Astrocyte (in vitro differentiated cells and primary cell): ENCODE measurements around the gene SRL. TPM values are rescaled to one million over a fixed set of nuclear protein-coding genes. Genes with fewer than 3 reads are reported as not detected.

Experiments used
- DNase-seq: peaks from one replicate; pipeline ENCODE4 v3.0.0-alpha.2; 2010; ENCODE audit warnings: low read depth
- FAIRE-seq: peaks from 2 replicates; lab custom pipeline; 2011; peaks lifted over from hg19 to GRCh38; lab: Jason Lieb, UNC
- H2AFZ ChIP-seq: 2 replicates; pipeline ENCODE4 v1.6.0; 2012; ENCODE audit warnings: low read depth, low read length, inconsistent platforms
- H3K27ac ChIP-seq: 2 replicates; pipeline ENCODE4 v1.5.1; 2011; ENCODE audit warnings: low read depth, low read length, inconsistent platforms
- H3K27me3 ChIP-seq: 2 replicates; pipeline ENCODE4 v1.6.0; 2011; ENCODE audit warnings: low read length, inconsistent platforms; ENCODE audit not compliant: insufficient read depth
- H3K36me3 ChIP-seq: 2 replicates; pipeline ENCODE4 v1.5.1; 2011; ENCODE audit warnings: low read length, inconsistent platforms; ENCODE audit not compliant: insufficient read depth
- H3K4me1 ChIP-seq: 2 replicates; pipeline ENCODE4 v1.5.1; 2011; ENCODE audit warnings: low read length, inconsistent platforms; ENCODE audit not compliant: insufficient read depth
- H3K4me2 ChIP-seq: 2 replicates; pipeline ENCODE4 v1.6.0; 2012; ENCODE audit warnings: low read length, inconsistent platforms
- H3K4me3 ChIP-seq: 2 replicates; pipeline ENCODE4 v1.5.1; 2011; ENCODE audit warnings: low read depth, mild to moderate bottlenecking, low read length, inconsistent platforms; ENCODE audit not compliant: insufficient read depth
- H3K79me2 ChIP-seq: 2 replicates; pipeline ENCODE4 v1.6.0; 2012; ENCODE audit warnings: mild to moderate bottlenecking, low read length, inconsistent platforms; ENCODE audit not compliant: insufficient read depth
- H3K9ac ChIP-seq: 2 replicates; pipeline ENCODE4 v1.6.0; 2012; ENCODE audit warnings: mild to moderate bottlenecking, low read length, inconsistent platforms
- H3K9me3 ChIP-seq: 2 replicates; pipeline ENCODE4 v1.5.1; 2012; ENCODE audit warnings: low read depth, mild to moderate bottlenecking, low read length, inconsistent platforms; ENCODE audit not compliant: insufficient read depth
- H4K20me1 ChIP-seq: 2 replicates; pipeline ENCODE4 v1.6.0; 2012; ENCODE audit warnings: low read length, inconsistent platforms; ENCODE audit not compliant: insufficient read depth
- H3K27ac Mint-ChIP-seq: one replicate; pipeline ENCODE4 v1.8.0; 2021; ENCODE audit warnings: mild to moderate bottlenecking, mixed read lengths; ENCODE audit not compliant: unreplicated experiment
- H3K27me3 Mint-ChIP-seq: one replicate; pipeline ENCODE4 v1.8.0; 2021; ENCODE audit warnings: low read depth, mixed read lengths; ENCODE audit not compliant: unreplicated experiment
- H3K36me3 Mint-ChIP-seq: one replicate; pipeline ENCODE4 v1.8.0; 2021; ENCODE audit warnings: low read depth, mixed read lengths; ENCODE audit not compliant: unreplicated experiment
- H3K4me1 Mint-ChIP-seq: one replicate; pipeline ENCODE4 v1.8.0; 2021; ENCODE audit warnings: low read depth, mixed read lengths; ENCODE audit not compliant: unreplicated experiment
- H3K4me3 Mint-ChIP-seq: one replicate; pipeline ENCODE4 v1.8.0; 2021; ENCODE audit warnings: mild to moderate bottlenecking, moderate library complexity, mixed read lengths; ENCODE audit not compliant: unreplicated experiment
- H3K9me3 Mint-ChIP-seq: one replicate; pipeline ENCODE4 v1.8.0; 2021; ENCODE audit warnings: mild to moderate bottlenecking, mixed read lengths; ENCODE audit not compliant: unreplicated experiment
- CTCF ChIP-seq: IDR thresholded peaks from 2 replicates; pipeline ENCODE4 v1.5.1; 2011; ENCODE audit warnings: low read depth, mild to moderate bottlenecking, inconsistent platforms, low read length, moderate library complexity; ENCODE audit not compliant: insufficient read depth
- EZH2 ChIP-seq: IDR thresholded peaks from 2 replicates; pipeline ENCODE4 v1.6.1; 2012; ENCODE audit warnings: mild to moderate bottlenecking, low read length, inconsistent platforms; ENCODE audit not compliant: insufficient read depth
- total RNA-seq: library from RNA; stranded (reverse); gene quantifications from 2 replicates; pipeline ENCODE4 v1.2.1, GENCODE V29; 2021

The SRL gene
- total RNA-seq, 1 donor from 2014 or later = not detected

GRCh38 chr16:4280625-4281024 is 38.7 kb upstream of the SRL start:
- no peaks in the 10 kb centered on the region for H3K36me3 ChIP-seq
- Mint-ChIP-seq H3K36me3 (peaks cover 8% of the 10 kb centered on the region), H3K27me3 (peaks cover 3% of the 10 kb centered on the region), H3K9me3 (peaks cover 8% of the 10 kb centered on the region), H3K4me3 (no peak overlapping the region), H3K27ac (no peak overlapping the region), H3K4me1 (peaks cover 7% of the 10 kb centered on the region)
- no peak overlapping the region for H3K4me3 ChIP-seq
- H3K27ac ChIP-seq = no peak overlapping the region
- no peak overlapping the region for H3K4me2 ChIP-seq
- DNase-seq = no peak
- H2AFZ ChIP-seq = no peak overlapping the region
- H3K9me3 ChIP-seq = peaks cover 5% of the 10 kb centered on the region
- H3K27me3 ChIP-seq = no peaks in the 10 kb centered on the region
- no peaks in the 10 kb centered on the region for H4K20me1 ChIP-seq
- FAIRE-seq = no peak
- no peak for TF ChIP-seq CTCF
- no peak overlapping the region for H3K9ac ChIP-seq
- peaks cover 7% of the 10 kb centered on the region for H3K4me1 ChIP-seq
- no peaks in the 10 kb centered on the region for H3K79me2 ChIP-seq

GRCh38 chr16:4277987-4278513 is 36.2 kb upstream of the SRL start:
- Histone ChIP-seq H3K4me3 (no peak overlapping the region), H3K27me3 (no peaks in the 10 kb centered on the region), H3K36me3 (no peaks in the 10 kb centered on the region), H3K4me2 (no peak overlapping the region), H3K79me2 (no peaks in the 10 kb centered on the region), H3K4me1 (peaks cover 4% of the 10 kb centered on the region), H3K9ac (no peak overlapping the region), H3K9me3 (peaks cover 5% of the 10 kb centered on the region), H4K20me1 (no peaks in the 10 kb centered on the region), H2AFZ (no peak overlapping the region), H3K27ac (no peak overlapping the region)
- Mint-ChIP-seq H3K4me3 (no peak overlapping the region), H3K36me3 (peaks cover 3% of the 10 kb centered on the region), H3K4me1 (no peaks in the 10 kb centered on the region), H3K9me3 (peaks cover 8% of the 10 kb centered on the region), H3K27ac (no peak overlapping the region), H3K27me3 (no peaks in the 10 kb centered on the region)
- DNase-seq = no peak
- no peak for TF ChIP-seq EZH2
- TF ChIP-seq CTCF = no peak
- FAIRE-seq = no peak

- Histone ChIP-seq H3K9me3 (peaks cover 3% of the 10 kb centered on the region), H3K36me3 (no peaks in the 10 kb centered on the region), H3K4me1 (peaks cover 12% of the 10 kb centered on the region), H3K4me3 (no peak overlapping the region), H3K27ac (no peak overlapping the region), H3K27me3 (no peaks in the 10 kb centered on the region), H2AFZ (no peak overlapping the region), H3K4me2 (no peak overlapping the region), H4K20me1 (no peaks in the 10 kb centered on the region), H3K79me2 (peaks cover 9% of the 10 kb centered on the region), H3K9ac (no peak overlapping the region)
- no peak overlapping the region for H3K27ac Mint-ChIP-seq
- H3K27me3 Mint-ChIP-seq = no peaks in the 10 kb centered on the region
- no peak overlapping the region for H3K4me3 Mint-ChIP-seq
- no peak for TF ChIP-seq CTCF
- TF ChIP-seq EZH2 = no peak
- H3K4me1 Mint-ChIP-seq = no peaks in the 10 kb centered on the region
- H3K36me3 Mint-ChIP-seq = peaks cover 3% of the 10 kb centered on the region
- DNase-seq = no peak
- no peak for FAIRE-seq
- H3K9me3 Mint-ChIP-seq = peaks cover 6% of the 10 kb centered on the region
Observed at GRCh38 chr16:4275861-4276260, 34.0 kb upstream of the SRL start.
